Measurements from ENCODE around the gene RAPGEF1. TPM values are rescaled to one million over a fixed set of nuclear protein-coding genes. Genes with fewer than 3 reads are reported as not detected.
"Not testable (repeated sequence)": the region's sequence is repeated elsewhere in the genome, so short reads cannot be mapped to it uniquely, and the experiment has no call there.

The RAPGEF1 gene
- total and polyA plus RNA-seq, 12 donors: 39.6 to 135 (median 111) TPM

- TF ChIP-seq CTCF (IDR thresholded peaks at IDR 0.05): no peak
- no peaks in the 10 kb centered on the region for H3K9me3 ChIP-seq
- peak overlapping the region in 8 of 10 donors; percentile 12 to 91 (median 55) for H3K27ac ChIP-seq
- ATAC-seq: no peak
- H3K36me3 ChIP-seq: no peaks in the 10 kb centered on the region
- H3K4me1 ChIP-seq: peaks cover 11 to 98% (median 86%) of the 10 kb centered on the region in 9 donors
- intact Hi-C loops (cut with DNase I): loop anchor here in 1 of 10 donors (5.0 kb wide), 1 partner anchor 75 kb away; no protein-coding TSS in a partner anchor
- 65 to 71% methylated on average over 9 of the region's 9 CpGs for WGBS, 2 donors
- no peak for DNase-seq
- H3K4me3 ChIP-seq: no peak overlapping the region
- H3K27me3 ChIP-seq: no peaks in the 10 kb centered on the region
These were observed 82.9 kb downstream of the RAPGEF1 start for GRCh38 chr9:131657037-131657377.

GRCh38 chr9:131656356-131657036, 83.4 kb downstream of the RAPGEF1 start:
- WGBS, 2 donors: 32 to 37% methylated on average over 9 of the region's 9 CpGs
- DNase-seq (peak; percentile 59 to 66), ATAC-seq (peak; percentile 63 to 86 (median 78))
- H3K9me3 ChIP-seq: no peaks in the 10 kb centered on the region
- no peak overlapping the region for H3K4me3 ChIP-seq
- H3K36me3 ChIP-seq: no peaks in the 10 kb centered on the region
- no peaks in the 10 kb centered on the region for H3K27me3 ChIP-seq
- H3K27ac ChIP-seq: peak overlapping the region in 8 of 10 donors; percentile 12 to 91 (median 55)
- TF ChIP-seq CTCF (IDR thresholded peaks at IDR 0.05): no peak
- H3K4me1 ChIP-seq: peaks cover 15 to 99% (median 86%) of the 10 kb centered on the region in 9 donors
- intact Hi-C loops (cut with DNase I): loop anchor here in 1 of 10 donors (5.0 kb wide), 1 partner anchor 76 kb away; no protein-coding TSS in a partner anchor

DNA sequence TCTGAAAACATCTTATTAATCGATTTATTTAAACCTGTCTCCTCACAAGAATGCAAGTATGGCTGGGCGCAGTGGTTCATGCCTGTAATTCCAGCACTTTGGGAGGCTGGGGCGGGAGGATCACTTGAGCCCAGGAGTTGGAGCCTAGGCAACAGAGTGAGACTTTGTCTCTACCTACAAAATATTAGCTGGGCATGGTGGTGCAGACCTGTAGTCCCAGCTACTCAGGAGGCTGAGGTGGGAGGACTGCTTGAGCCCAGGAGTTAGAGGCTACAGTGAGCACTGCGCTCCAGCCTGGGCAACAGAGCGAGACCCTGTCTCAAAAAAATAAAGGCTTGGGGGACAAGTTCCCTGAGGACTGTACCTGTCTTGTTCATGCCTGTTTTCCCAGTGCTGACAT, 85.5 kb downstream of the RAPGEF1 start:
- Histone ChIP-seq H3K36me3 (peaks cover 0 to 18% (median 9%) of the 10 kb centered on the region in 9 donors), H3K27ac (peak overlapping the region in 4 of 10 donors; percentile 12 to 91 (median 59)), H3K4me1 (peaks cover 15 to 99% (median 85%) of the 10 kb centered on the region in 9 donors)
- WGBS, 2 donors: 92 to 94% methylated on average over 5 of the region's 5 CpGs
- H3K4me3 ChIP-seq; H3K9me3 ChIP-seq; H3K27me3 ChIP-seq; intact Hi-C loops (cut with DNase I); ATAC-seq; DNase-seq: not testable (repeated sequence)

DNA sequence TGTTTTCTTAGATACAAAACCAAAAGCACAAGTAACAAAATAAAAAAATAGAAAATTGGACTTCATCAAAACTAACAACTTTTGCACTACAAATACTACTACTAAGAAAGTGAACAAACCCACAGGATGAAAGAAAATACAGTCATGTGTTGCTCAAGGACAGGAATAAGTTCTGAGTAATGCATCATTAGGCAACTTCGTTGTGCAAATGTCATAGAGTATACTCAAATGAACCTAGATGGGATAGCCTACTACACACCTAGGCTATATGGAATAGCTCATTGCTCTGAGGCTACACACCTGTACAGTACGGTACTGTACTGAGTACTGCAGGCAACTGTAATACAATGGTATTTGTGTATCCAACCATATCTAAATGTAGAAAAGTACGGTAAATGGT, 88.3 kb downstream of the RAPGEF1 start:
- peaks cover 0 to 41% (median 10%) of the 10 kb centered on the region in 9 donors for H3K36me3 ChIP-seq
- H3K27me3 ChIP-seq: no peaks in the 10 kb centered on the region
- H3K4me3 ChIP-seq: no peak overlapping the region
- intact Hi-C loops (cut with DNase I): no loop called here
- DNase-seq: no peak
- 79 to 86% methylated on average over 3 of the region's 3 CpGs for WGBS, 2 donors
- H3K27ac ChIP-seq: peak overlapping the region in 2 of 10 donors; percentile 3 to 75
- TF ChIP-seq CTCF (IDR thresholded peaks at IDR 0.05): no peak
- peak in 1 of 8 donors; percentile 55 for ATAC-seq
- H3K4me1 ChIP-seq: peaks cover 10 to 75% (median 57%) of the 10 kb centered on the region in 9 donors
- no peaks in the 10 kb centered on the region for H3K9me3 ChIP-seq

DNA sequence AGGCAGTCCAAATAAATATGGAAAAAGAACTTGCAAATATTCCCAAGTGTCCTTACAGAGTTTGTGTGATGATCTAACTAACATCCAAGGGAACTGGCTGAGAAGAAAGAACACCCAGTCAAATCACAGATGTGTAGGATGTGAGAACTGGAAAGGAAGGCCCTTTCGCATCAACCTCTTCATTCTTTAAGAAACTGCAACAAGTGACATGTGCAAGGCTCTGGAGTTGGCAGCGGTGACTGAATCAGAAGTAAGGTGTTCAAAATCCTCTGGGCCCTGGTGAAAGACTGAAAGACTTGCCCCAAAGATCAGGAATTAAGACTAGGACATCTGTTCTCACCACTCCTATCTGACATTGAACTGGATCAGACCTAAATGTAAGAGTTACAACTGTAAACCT, 88.7 kb downstream of the RAPGEF1 start:
- no peak for ATAC-seq

More for the DNA sequence above, 88.7 kb downstream of the RAPGEF1 start:
- H3K27ac ChIP-seq: peak overlapping the region in 4 of 10 donors; percentile 3 to 75 (median 19)
- peaks cover 0 to 45% (median 10%) of the 10 kb centered on the region in 9 donors for H3K36me3 ChIP-seq
- 82 to 94% methylated on average over 2 of the region's 2 CpGs for WGBS, 2 donors
- TF ChIP-seq CTCF (IDR thresholded peaks at IDR 0.05): no peak
- no peaks in the 10 kb centered on the region for H3K9me3 ChIP-seq
- H3K4me1 ChIP-seq: peaks cover 6 to 71% (median 53%) of the 10 kb centered on the region in 9 donors
- no peak overlapping the region for H3K4me3 ChIP-seq
- intact Hi-C loops (cut with DNase I): no loop called here
- no peak for DNase-seq
- H3K27me3 ChIP-seq: no peaks in the 10 kb centered on the region
